Esophagus muscularis mucosa (tissue), 4 donors: ENCODE data around the gene PACRG. TPM values are rescaled to one million over a fixed set of nuclear protein-coding genes. Genes with fewer than 3 reads are reported as not detected.

Experiments used
- DNase-seq: peaks from one replicate; pipeline ENCODE4 v3.0.0-alpha.2; 2017; ENCODE audit errors: extremely low spot score
- H3K27ac ChIP-seq, 4 donors: fragments of 200-600 bp; sonication (generic); replicated peaks in 1 of 4; 1 replicate in 3 of 4; 2 replicates in 1 of 4; pipeline ENCODE4 v1.5.1; 2016 to 2019; ENCODE audit warnings: mild to moderate bottlenecking in 1 of 4
- H3K27me3 ChIP-seq, 4 donors: fragments of 200-600 bp; sonication (generic); one replicate each; pipeline versions ENCODE4 v1.5.1 to v1.6.0; 2016 to 2019
- H3K36me3 ChIP-seq, 4 donors: fragments of 200-600 bp; sonication (generic); one replicate each; pipeline ENCODE4 v1.5.1; 2016 to 2019
- H3K4me1 ChIP-seq, 4 donors: fragments of 200-600 bp; sonication (generic); one replicate each; pipeline ENCODE4 v1.5.1; 2016 to 2019
- H3K4me3 ChIP-seq, 4 donors: fragments of 200-600 bp; sonication (generic); 1 replicate in 2 of 4; 2 replicates in 2 of 4; pipeline ENCODE4 v1.5.1; 2016 to 2019; ENCODE audit warnings: mild to moderate bottlenecking in 4 of 4, moderate library complexity in 1 of 4
- H3K9me3 ChIP-seq, 4 donors: fragments of 200-600 bp; sonication (generic); 1 replicate in 3 of 4; 2 replicates in 1 of 4; pipeline ENCODE4 v1.5.1; 2016 to 2019
- CTCF ChIP-seq, 3 experiments: fragments of 200-600 bp in 2 of 3; fragments of 450-650 bp in 1 of 3; sonication (generic) in 2 of 3; IDR thresholded peaks; one replicate each; pipeline ENCODE4 v1.5.1; 2017 to 2019; ENCODE audit warnings: antibody characterized with exemption in 3 of 3, mild to moderate bottlenecking in 2 of 3, moderate library complexity in 1 of 3
- EP300 ChIP-seq: sonication (generic); formaldehyde crosslinking; IDR thresholded peaks from one replicate; pipeline ENCODE4 v1.6.1; 2017; ENCODE audit warnings: antibody characterized with exemption
- POLR2A ChIP-seq: fragments of 450-650 bp; IDR thresholded peaks from one replicate; pipeline ENCODE4 v1.6.1; 2017; ENCODE audit warnings: antibody characterized with exemption, moderate library complexity, mild to moderate bottlenecking, low read depth
- POLR2AphosphoS5 ChIP-seq, 2 donors: sonication (generic); formaldehyde crosslinking; IDR thresholded peaks; one replicate each; pipeline ENCODE4 v1.6.1; 2017; ENCODE audit warnings: antibody characterized with exemption in 2 of 2
- WGBS: methylation state at CpG from one replicate; pipeline ENCODE4 v1.1.5; 2018; 5-methylcytosine and 5-hydroxymethylcytosine counted together
- intact Hi-C: fragments of 100-400 bp; cut with DNase I; formaldehyde crosslinking; loops from one replicate; pipeline ENCODE4 v1.15.1; 2023
- total RNA-seq, 4 donors: library from RNA; depleted of rRNA; stranded (reverse); fragments of >200 nt; gene quantifications; one replicate each; pipeline versions ENCODE4 v1.1.0 to v1.2.1, GENCODE V29; 2016

Gene PACRG
- total RNA-seq, 4 donors from 2014 or later = 1.3 to 3.5 (median 1.8) TPM; not detected in 1

GRCh38 chr6:163226836-163227485 is 499.2 kb downstream of the PACRG start:
- H3K9me3 ChIP-seq = peaks cover 0 to 4% (median 0%) of the 10 kb centered on the region in 4 donors
- TF ChIP-seq CTCF (IDR thresholded peaks at IDR 0.05) (no peak), POLR2A (no peak), EP300 (no peak), POLR2AphosphoS5 (IDR thresholded peaks at IDR 0.05) (no peak)
- H3K27me3 ChIP-seq = no peaks in the 10 kb centered on the region
- DNase-seq = peak; percentile 74
- H3K27ac ChIP-seq = no peak overlapping the region
- H3K4me1 ChIP-seq = no peaks in the 10 kb centered on the region
- intact Hi-C loops = no loop called here
- WGBS = 92% methylated on average over 10 of the region's 10 CpGs
- H3K4me3 ChIP-seq = no peak overlapping the region
- H3K36me3 ChIP-seq = no peaks in the 10 kb centered on the region

- DNase-seq = peak; percentile 42
- Histone ChIP-seq H3K36me3 (no peaks in the 10 kb centered on the region), H3K27me3 (no peaks in the 10 kb centered on the region), H3K9me3 (peaks cover 0 to 4% (median 0%) of the 10 kb centered on the region in 4 donors), H3K4me1 (no peaks in the 10 kb centered on the region), H3K27ac (no peak overlapping the region), H3K4me3 (no peak overlapping the region)
- TF ChIP-seq POLR2AphosphoS5 (IDR thresholded peaks at IDR 0.05) (no peak), POLR2A (no peak), CTCF (IDR thresholded peaks at IDR 0.05) (no peak), EP300 (no peak)
- 100% methylated on average over 1 of the region's 1 CpG for WGBS
- intact Hi-C loops = no loop called here
Observed at GRCh38 chr6:163228041-163228440, 500.3 kb downstream of the PACRG start.

- DNase-seq = peak; percentile 62
- no peak overlapping the region for H3K27ac ChIP-seq
- H3K9me3 ChIP-seq = peaks cover 0 to 4% (median 0%) of the 10 kb centered on the region in 4 donors
- H3K4me3 ChIP-seq = no peak overlapping the region
- H3K4me1 ChIP-seq = no peaks in the 10 kb centered on the region
- intact Hi-C loops = no loop called here
- TF ChIP-seq CTCF (IDR thresholded peaks at IDR 0.05) = no peak
- no peak for TF ChIP-seq POLR2AphosphoS5 (IDR thresholded peaks at IDR 0.05)
- TF ChIP-seq POLR2A = no peak
- no peak for TF ChIP-seq EP300
- no peaks in the 10 kb centered on the region for H3K27me3 ChIP-seq
- H3K36me3 ChIP-seq = no peaks in the 10 kb centered on the region
- WGBS = 78% methylated on average over 2 of the region's 2 CpGs
Observed at GRCh38 chr6:163229050-163229449, 501.3 kb downstream of the PACRG start.

- WGBS = 84% methylated on average over 9 of the region's 9 CpGs
- no peaks in the 10 kb centered on the region for H3K9me3 ChIP-seq
- H3K27me3 ChIP-seq = no peaks in the 10 kb centered on the region
- TF ChIP-seq CTCF (IDR thresholded peaks at IDR 0.05) (no peak), EP300 (no peak), POLR2A (no peak), POLR2AphosphoS5 (IDR thresholded peaks at IDR 0.05) (no peak)
- H3K4me3 ChIP-seq = no peak overlapping the region
- H3K4me1 ChIP-seq = no peaks in the 10 kb centered on the region
- H3K36me3 ChIP-seq = no peaks in the 10 kb centered on the region
- H3K27ac ChIP-seq = no peak overlapping the region
- DNase-seq = peak; percentile 87
- intact Hi-C loops = no loop called here
Observed at GRCh38 chr6:163230901-163231300, 503.1 kb downstream of the PACRG start.
